Measurements from ENCODE around the gene SLC6A13. TPM values are rescaled to one million over a fixed set of nuclear protein-coding genes. Genes with fewer than 3 reads are reported as not detected.

Gene SLC6A13
- total RNA-seq, 1 experiment from 2014 or later, result not detected

DNA sequence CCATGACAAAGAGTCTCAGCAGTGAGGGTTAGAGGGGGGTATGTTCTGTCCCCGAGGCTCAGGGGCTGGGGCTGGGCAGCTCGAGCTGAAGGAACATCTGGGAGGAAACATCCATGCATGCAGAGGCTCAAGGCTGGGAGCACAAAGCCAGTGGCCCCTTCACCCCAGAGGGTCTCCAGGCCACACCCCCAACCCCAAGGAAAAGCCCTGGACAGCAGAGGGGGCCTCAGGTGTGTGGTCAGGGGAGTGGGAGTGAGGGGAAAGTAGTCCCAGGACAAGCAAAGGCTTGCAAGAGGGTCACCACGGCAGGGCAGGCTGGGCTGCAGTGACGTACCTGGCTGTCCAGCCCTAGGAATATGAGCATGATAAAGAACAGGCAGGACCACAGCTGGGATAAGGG, 66.2 kb downstream of the SLC6A13 start:
- no peak overlapping the region for H3K23ac ChIP-seq (ENCODE audit: insufficient read length, low read depth, low read length)
- no peak overlapping the region for H4K5ac ChIP-seq (ENCODE audit: insufficient read length, low read depth, low read length)
- H4K20me1 ChIP-seq (ENCODE audit: control insufficient read depth, insufficient read depth, insufficient read length), result no peaks in the 10 kb centered on the region
- H3K79me2 ChIP-seq (ENCODE audit: insufficient read depth, low read length), result no peaks in the 10 kb centered on the region
- no peak overlapping the region for H3K4ac ChIP-seq (ENCODE audit: low read depth, low read length)
- no peak overlapping the region for H3K14ac ChIP-seq (ENCODE audit: insufficient read depth, low read length)
- H4K91ac ChIP-seq (ENCODE audit: insufficient read length, low read depth, low read length), result no peak overlapping the region
- H4K8ac ChIP-seq (replicated peaks; ENCODE audit: insufficient read length, low read depth, low read length), result no peak overlapping the region
- H3K36me3 Mint-ChIP-seq (ENCODE audit: insufficient read depth in 1 of 3, low read depth in 3 of 3), result no peaks in the 10 kb centered on the region
- peaks cover 84% of the 10 kb centered on the region for H3K27me3 Mint-ChIP-seq (ENCODE audit: low read depth)
- H3K9me3 ChIP-seq (ENCODE audit: control insufficient read depth, low read depth, low read length), result no peaks in the 10 kb centered on the region
- H3K4me3 Mint-ChIP-seq, result no peak overlapping the region
- H2BK12ac ChIP-seq (ENCODE audit: insufficient read length, low read depth, low read length), result no peak overlapping the region
- no peaks in the 10 kb centered on the region for H3K79me1 ChIP-seq (ENCODE audit: insufficient read depth, low read depth, low read length, poor library complexity, severe bottlenecking)
- H2BK15ac ChIP-seq (ENCODE audit: low read depth, low read length), result no peak overlapping the region
- no peak overlapping the region for H2BK120ac ChIP-seq (ENCODE audit: low read depth, low read length, poor library complexity, severe bottlenecking)
- no peak for DNase-seq
- H3K27me3 ChIP-seq (ENCODE audit: insufficient read depth, low read length), result no peaks in the 10 kb centered on the region; the same call in 1 of the 2 replicates
- WGBS (ENCODE audit: extremely low coverage, insufficient read length, low lambda C conversion rate), result no CpG with 5 or more reads among the region's 4 CpGs
- H3K23me2 ChIP-seq (ENCODE audit: insufficient read length, low read depth, low read length, poor library complexity, severe bottlenecking), result no peaks in the 10 kb centered on the region
- TF ChIP-seq, protein P1, sequence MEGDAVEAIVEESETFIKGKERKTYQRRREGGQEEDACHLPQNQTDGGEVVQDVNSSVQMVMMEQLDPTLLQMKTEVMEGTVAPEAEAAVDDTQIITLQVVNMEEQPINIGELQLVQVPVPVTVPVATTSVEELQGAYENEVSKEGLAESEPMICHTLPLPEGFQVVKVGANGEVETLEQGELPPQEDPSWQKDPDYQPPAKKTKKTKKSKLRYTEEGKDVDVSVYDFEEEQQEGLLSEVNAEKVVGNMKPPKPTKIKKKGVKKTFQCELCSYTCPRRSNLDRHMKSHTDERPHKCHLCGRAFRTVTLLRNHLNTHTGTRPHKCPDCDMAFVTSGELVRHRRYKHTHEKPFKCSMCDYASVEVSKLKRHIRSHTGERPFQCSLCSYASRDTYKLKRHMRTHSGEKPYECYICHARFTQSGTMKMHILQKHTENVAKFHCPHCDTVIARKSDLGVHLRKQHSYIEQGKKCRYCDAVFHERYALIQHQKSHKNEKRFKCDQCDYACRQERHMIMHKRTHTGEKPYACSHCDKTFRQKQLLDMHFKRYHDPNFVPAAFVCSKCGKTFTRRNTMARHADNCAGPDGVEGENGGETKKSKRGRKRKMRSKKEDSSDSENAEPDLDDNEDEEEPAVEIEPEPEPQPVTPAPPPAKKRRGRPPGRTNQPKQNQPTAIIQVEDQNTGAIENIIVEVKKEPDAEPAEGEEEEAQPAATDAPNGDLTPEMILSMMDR (conservative IDR thresholded peaks at IDR 0.05), result no peak
- peak overlapping the region in 1 of 3 experiments; percentile 66; a peak in 1 of 7 replicates for H3K27ac Mint-ChIP-seq
- H3K4me1 Mint-ChIP-seq, result peaks cover 6 to 16% of the 10 kb centered on the region in 2 experiments
- no peak overlapping the region for H3T11ph ChIP-seq (ENCODE audit: low read length)
- peaks cover 0 to 6% of the 10 kb centered on the region in 2 experiments; a peak in 3 of 5 replicates for H3K9me3 Mint-ChIP-seq
- no peak overlapping the region for H2AK5ac ChIP-seq (ENCODE audit: insufficient read length, low read length)
- H3K4me1 ChIP-seq (ENCODE audit: insufficient read depth, low read length), result no peaks in the 10 kb centered on the region
- no peak overlapping the region for H3K9ac ChIP-seq (ENCODE audit: extremely low read depth, insufficient read length, low read length)
- H3K56ac ChIP-seq (ENCODE audit: insufficient read length, low read depth, low read length), result no peak overlapping the region
- no peak overlapping the region for H3K27ac ChIP-seq (ENCODE audit: insufficient read length, low read depth, low read length)
- no peak overlapping the region for H3K18ac ChIP-seq (ENCODE audit: insufficient read length, low read depth, low read length)
- H2BK20ac ChIP-seq (ENCODE audit: low read depth, low read length, poor library complexity, severe bottlenecking), result no peak overlapping the region
- H3K4me2 ChIP-seq (ENCODE audit: insufficient read depth, insufficient read length, low read length), result no peak overlapping the region
- H2AFZ ChIP-seq (ENCODE audit: low read length), result no peak overlapping the region
- H2BK5ac ChIP-seq (ENCODE audit: insufficient read length, low read length), result no peak overlapping the region

Measured in H9 (cell line).